Vagina (tissue), 2 donors: ENCODE data around the gene APOBEC3F.

Source experiments
- POLR2A ChIP-seq, 2 donors: fragments of 450-650 bp; IDR thresholded peaks; one replicate each; pipeline ENCODE4 v1.6.1; 2017; ENCODE audit warnings: antibody characterized with exemption in 2 of 2, mild to moderate bottlenecking in 2 of 2, moderate library complexity in 2 of 2
- POLR2AphosphoS5 ChIP-seq, 2 donors: sonication (generic); formaldehyde crosslinking; IDR thresholded peaks; one replicate each; pipeline ENCODE4 v1.9.0; 2017; ENCODE audit warnings: antibody characterized with exemption in 2 of 2, mild to moderate bottlenecking in 2 of 2, low read depth in 1 of 2; ENCODE audit not compliant: insufficient read depth in 1 of 2
- TF ChIP-seq, protein P1 (sequence below), 3 experiments: fragments of 450-650 bp in 2 of 3; fragments of 200-600 bp in 1 of 3; sonication (generic) in 1 of 3; IDR thresholded peaks; one replicate each; pipeline ENCODE4 v1.5.1; 2017 to 2019; ENCODE audit warnings: antibody characterized with exemption in 3 of 3, mild to moderate bottlenecking in 2 of 3, moderate library complexity in 2 of 3

DNA sequence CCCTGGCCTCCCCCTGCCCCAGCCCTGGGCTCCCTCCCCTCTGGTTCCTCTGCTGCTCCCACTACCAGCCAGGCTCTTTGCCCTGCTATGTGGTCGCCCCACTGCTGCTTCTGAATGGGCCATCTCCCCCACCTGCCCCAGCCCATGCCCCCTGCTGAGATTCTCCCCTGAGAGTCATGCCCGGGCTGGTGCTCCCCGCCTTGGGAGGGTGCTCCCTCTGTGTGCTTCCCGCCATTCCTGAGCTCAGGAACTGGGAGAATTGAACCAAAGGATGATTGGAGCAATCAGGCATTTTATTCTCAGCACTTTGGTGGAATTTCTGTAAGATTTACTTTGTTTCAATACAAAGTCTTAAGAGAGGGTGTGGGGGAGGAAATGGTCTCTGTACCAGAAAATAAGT, 12.9 kb upstream of the APOBEC3F start:
- TF ChIP-seq, protein P1, sequence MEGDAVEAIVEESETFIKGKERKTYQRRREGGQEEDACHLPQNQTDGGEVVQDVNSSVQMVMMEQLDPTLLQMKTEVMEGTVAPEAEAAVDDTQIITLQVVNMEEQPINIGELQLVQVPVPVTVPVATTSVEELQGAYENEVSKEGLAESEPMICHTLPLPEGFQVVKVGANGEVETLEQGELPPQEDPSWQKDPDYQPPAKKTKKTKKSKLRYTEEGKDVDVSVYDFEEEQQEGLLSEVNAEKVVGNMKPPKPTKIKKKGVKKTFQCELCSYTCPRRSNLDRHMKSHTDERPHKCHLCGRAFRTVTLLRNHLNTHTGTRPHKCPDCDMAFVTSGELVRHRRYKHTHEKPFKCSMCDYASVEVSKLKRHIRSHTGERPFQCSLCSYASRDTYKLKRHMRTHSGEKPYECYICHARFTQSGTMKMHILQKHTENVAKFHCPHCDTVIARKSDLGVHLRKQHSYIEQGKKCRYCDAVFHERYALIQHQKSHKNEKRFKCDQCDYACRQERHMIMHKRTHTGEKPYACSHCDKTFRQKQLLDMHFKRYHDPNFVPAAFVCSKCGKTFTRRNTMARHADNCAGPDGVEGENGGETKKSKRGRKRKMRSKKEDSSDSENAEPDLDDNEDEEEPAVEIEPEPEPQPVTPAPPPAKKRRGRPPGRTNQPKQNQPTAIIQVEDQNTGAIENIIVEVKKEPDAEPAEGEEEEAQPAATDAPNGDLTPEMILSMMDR (IDR thresholded peaks at IDR 0.05): no peak
- TF ChIP-seq POLR2AphosphoS5 (IDR thresholded peaks at IDR 0.05; ENCODE audit: insufficient read depth in 1 of 2, low read depth in 1 of 2) (no peak), POLR2A (IDR thresholded peaks at IDR 0.05) (no peak)
